ENCODE measurements around the gene TP53BP2. TPM values are rescaled to one million over a fixed set of nuclear protein-coding genes. Genes with fewer than 3 reads are reported as not detected.
A peak's percentile ranks its signal among the peaks of the same experiment; 100 is the strongest.

The TP53BP2 gene
- total RNA-seq, 1 donor from 2014 or later: 34.4 TPM

DNA sequence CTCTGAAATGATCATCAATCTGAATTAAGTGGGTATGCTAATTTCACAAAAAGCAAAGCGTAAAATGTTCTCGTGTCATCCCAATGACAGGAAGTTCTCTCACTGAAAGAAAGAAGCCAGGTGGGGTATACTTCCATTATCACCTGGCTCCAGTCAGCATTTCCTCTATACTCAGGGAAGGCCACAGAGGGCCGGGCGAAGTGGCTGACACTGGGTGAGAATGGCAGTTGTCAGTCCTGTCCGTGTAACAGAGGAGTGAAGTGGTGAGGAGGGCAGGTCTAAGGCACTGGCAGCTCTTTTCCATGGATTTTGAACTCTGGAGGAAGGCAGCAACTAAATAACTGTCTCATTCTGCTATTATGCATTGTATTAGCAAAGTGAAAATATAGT, 73.0 kb downstream of the TP53BP2 start:
- no peaks in the 10 kb centered on the region for H3K27me3 ChIP-seq (ENCODE audit: control insufficient read depth in 3 of 3, insufficient read depth in 3 of 3, low read length in 3 of 3)
- H3K9ac ChIP-seq (ENCODE audit: low read depth in 1 of 3, low read length in 3 of 3): no peak overlapping the region
- H3K4me1 ChIP-seq (ENCODE audit: control insufficient read depth in 3 of 3, insufficient read depth in 3 of 3, low read length in 3 of 3): peaks cover 12 to 18% (median 17%) of the 10 kb centered on the region in 3 donors
- peaks cover 53 to 70% (median 60%) of the 10 kb centered on the region in 3 donors for H3K36me3 ChIP-seq (ENCODE audit: control insufficient read depth in 3 of 3, insufficient read depth in 3 of 3, low read length in 3 of 3)
- no peak overlapping the region for H3K4me3 ChIP-seq (ENCODE audit: low read length in 3 of 3)
- H3K9me3 ChIP-seq (ENCODE audit: control insufficient read depth in 3 of 3, low read length in 3 of 3): no peaks in the 10 kb centered on the region
- peak overlapping the region; percentile 62 for H3K27ac ChIP-seq (ENCODE audit: low read depth, low read length)

DNA sequence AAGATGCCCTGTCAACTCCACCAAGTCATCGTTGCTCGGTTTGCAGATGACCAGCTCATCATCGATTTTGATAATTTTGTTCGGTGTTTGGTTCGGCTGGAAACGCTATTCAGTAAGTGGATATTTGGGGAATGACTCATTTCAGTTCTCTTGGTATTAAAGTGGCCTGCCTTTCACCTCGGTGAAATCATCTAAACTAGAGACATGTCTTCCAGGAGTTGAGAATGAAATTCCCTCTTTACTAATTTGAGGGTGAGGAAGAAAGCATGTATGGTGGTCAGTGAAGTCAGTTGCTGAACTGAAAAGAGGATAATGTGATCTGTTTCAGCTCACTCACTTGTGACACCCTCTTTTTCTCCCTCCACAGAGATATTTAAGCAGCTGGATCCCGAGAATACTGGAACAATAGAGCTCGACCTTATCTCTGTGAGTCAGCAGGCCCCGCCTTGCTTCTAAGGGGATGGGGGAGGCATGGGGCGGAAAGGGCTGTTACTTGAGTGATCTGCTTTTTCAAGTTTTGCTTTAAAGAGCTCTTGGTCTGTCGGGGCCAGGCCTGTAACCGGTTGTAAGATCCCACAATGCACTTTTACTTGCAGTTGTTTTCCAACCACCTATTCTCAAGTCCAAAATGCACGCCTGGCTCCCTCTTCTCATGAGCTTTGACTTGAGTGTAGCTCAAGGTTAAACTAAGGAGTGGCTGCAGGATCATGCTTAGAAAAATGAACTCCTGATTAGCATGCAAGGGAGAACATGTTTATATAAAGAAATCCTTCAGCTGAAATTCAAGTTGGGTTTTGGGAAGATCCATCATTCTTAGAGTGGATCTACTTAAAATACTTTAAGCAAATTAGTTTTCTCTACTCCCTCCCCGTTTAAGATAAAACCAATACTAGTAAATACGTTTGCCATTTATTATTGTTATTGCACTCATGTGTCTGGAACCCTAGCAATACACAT, 73.7 kb downstream of the TP53BP2 start:
- H3K9me3 ChIP-seq (ENCODE audit: control insufficient read depth in 3 of 3, low read length in 3 of 3): no peaks in the 10 kb centered on the region
- H3K27ac ChIP-seq (ENCODE audit: low read depth, low read length): peak overlapping the region; percentile 62
- H3K4me1 ChIP-seq (ENCODE audit: control insufficient read depth in 3 of 3, insufficient read depth in 3 of 3, low read length in 3 of 3): peaks cover 12 to 18% (median 17%) of the 10 kb centered on the region in 3 donors
- H3K36me3 ChIP-seq (ENCODE audit: control insufficient read depth in 3 of 3, insufficient read depth in 3 of 3, low read length in 3 of 3): peaks cover 49 to 67% (median 54%) of the 10 kb centered on the region in 3 donors
- H3K4me3 ChIP-seq (ENCODE audit: low read length in 3 of 3): no peak overlapping the region
- H3K9ac ChIP-seq (ENCODE audit: low read depth in 1 of 3, low read length in 3 of 3): peak overlapping the region in 1 of 3 donors; percentile 34
- no peaks in the 10 kb centered on the region for H3K27me3 ChIP-seq (ENCODE audit: control insufficient read depth in 3 of 3, insufficient read depth in 3 of 3, low read length in 3 of 3)

DNA sequence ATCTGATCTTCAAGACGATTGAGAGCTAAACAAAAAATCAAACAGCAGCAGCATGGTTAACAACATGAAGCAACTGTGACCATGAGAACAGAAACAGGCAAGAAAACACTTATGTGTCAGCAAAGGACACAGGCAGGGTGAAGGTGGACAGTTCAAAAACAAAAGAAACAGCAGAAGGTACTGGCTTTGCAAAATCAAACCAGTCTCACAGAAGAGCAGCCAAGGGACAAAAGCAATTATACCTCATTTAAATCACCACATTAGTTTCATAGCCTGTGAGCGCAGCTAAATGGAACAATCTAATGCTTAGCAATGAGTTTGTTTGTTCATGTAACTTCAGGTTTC, 74.3 kb downstream of the TP53BP2 start:
- Histone ChIP-seq H3K27me3 (ENCODE audit: control insufficient read depth in 3 of 3, insufficient read depth in 3 of 3, low read length in 3 of 3) (no peaks in the 10 kb centered on the region), H3K9me3 (ENCODE audit: control insufficient read depth in 3 of 3, low read length in 3 of 3) (no peaks in the 10 kb centered on the region), H3K9ac (ENCODE audit: low read depth in 1 of 3, low read length in 3 of 3) (peak overlapping the region in 1 of 3 donors; percentile 2), H3K36me3 (ENCODE audit: control insufficient read depth in 3 of 3, insufficient read depth in 3 of 3, low read length in 3 of 3) (peaks cover 47 to 64% (median 53%) of the 10 kb centered on the region in 3 donors), H3K4me1 (ENCODE audit: control insufficient read depth in 3 of 3, insufficient read depth in 3 of 3, low read length in 3 of 3) (peaks cover 12 to 18% (median 17%) of the 10 kb centered on the region in 3 donors), H3K4me3 (ENCODE audit: low read length in 3 of 3) (no peak overlapping the region), H3K27ac (ENCODE audit: low read depth, low read length) (peak overlapping the region; percentile 62)

DNA sequence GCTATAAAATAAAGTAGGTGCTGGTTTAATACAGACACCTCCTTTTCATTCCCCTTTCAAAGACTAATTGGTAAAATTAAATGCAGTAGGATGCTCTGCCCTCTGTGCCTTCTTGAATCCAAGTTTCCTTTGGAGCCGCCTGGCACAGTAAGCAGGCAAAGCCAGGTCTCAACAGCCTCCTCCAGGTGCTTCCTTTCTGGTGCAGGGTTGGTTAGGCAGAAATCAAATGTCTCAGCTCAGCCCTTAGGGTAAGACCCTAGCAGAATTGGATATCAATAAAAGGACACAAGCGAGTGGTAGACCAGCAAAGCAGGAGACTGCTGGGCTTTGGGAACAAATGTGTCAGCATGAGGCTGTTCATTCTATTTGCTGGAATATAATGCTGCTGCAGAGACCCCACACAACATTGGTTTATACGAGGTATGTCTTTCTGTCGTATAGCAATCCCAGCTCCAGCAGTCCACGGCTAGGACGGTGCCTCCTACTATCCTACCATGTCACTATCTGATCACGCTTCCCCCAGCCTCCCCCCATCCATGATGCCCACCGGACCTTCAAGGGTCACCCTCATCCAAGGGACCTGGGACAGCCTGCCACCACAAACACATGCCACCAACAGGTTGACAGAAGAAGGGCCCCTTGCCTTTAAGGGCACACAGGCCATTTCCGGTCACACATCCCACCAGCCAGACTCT, 75.0 kb downstream of the TP53BP2 start:
- H3K27ac ChIP-seq (ENCODE audit: low read depth, low read length): peak overlapping the region; percentile 62
- H3K9me3 ChIP-seq (ENCODE audit: control insufficient read depth in 3 of 3, low read length in 3 of 3): no peaks in the 10 kb centered on the region
- no peaks in the 10 kb centered on the region for H3K27me3 ChIP-seq (ENCODE audit: control insufficient read depth in 3 of 3, insufficient read depth in 3 of 3, low read length in 3 of 3)
- peak overlapping the region in 2 of 3 donors; percentile 2 to 14 for H3K9ac ChIP-seq (ENCODE audit: low read depth in 1 of 3, low read length in 3 of 3)
- H3K4me1 ChIP-seq (ENCODE audit: control insufficient read depth in 3 of 3, insufficient read depth in 3 of 3, low read length in 3 of 3): peaks cover 17 to 23% (median 18%) of the 10 kb centered on the region in 3 donors
- no peak overlapping the region for H3K4me3 ChIP-seq (ENCODE audit: low read length in 3 of 3)
- peaks cover 41 to 59% (median 54%) of the 10 kb centered on the region in 3 donors for H3K36me3 ChIP-seq (ENCODE audit: control insufficient read depth in 3 of 3, insufficient read depth in 3 of 3, low read length in 3 of 3)

DNA sequence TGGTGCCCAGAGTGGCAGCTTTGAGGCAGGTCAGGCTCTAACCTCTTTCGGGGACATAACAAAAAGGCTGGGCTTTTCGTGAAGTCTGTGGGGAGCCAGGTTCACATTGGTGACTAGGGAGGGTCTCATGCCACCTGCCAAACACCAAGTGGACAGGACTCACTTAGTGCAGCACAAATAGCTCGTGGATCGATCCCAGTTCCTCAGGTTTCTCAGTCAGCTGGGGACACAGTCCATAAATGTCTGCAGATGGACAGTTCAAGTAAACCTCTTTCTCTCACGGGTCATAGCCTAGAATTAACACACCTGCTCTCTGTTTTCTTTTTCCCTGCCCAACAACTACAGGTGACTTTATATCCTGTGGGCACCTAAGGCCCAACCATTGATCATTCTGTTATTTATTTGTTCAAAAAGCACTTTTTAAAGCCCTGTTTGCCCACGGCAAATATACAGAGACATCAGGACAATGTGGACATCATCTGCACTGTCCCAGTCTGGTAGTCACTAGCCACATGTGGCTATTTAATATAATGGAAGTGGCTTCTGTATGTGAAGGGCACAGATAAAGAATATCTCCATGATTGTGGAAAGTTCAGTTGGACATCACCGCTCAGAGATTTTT, 79.9 kb downstream of the TP53BP2 start:
- Histone ChIP-seq H3K9ac (ENCODE audit: low read depth in 1 of 3, low read length in 3 of 3) (peak overlapping the region in 1 of 3 donors; percentile 55), H3K4me1 (ENCODE audit: control insufficient read depth in 3 of 3, insufficient read depth in 3 of 3, low read length in 3 of 3) (peaks cover 12 to 16% (median 14%) of the 10 kb centered on the region in 3 donors), H3K9me3 (ENCODE audit: control insufficient read depth in 3 of 3, low read length in 3 of 3) (no peaks in the 10 kb centered on the region), H3K27ac (ENCODE audit: low read depth, low read length) (peak overlapping the region; percentile 19), H3K36me3 (ENCODE audit: control insufficient read depth in 3 of 3, insufficient read depth in 3 of 3, low read length in 3 of 3) (peaks cover 44 to 64% (median 47%) of the 10 kb centered on the region in 3 donors), H3K4me3 (ENCODE audit: low read length in 3 of 3) (no peak overlapping the region), H3K27me3 (ENCODE audit: control insufficient read depth in 3 of 3, insufficient read depth in 3 of 3, low read length in 3 of 3) (no peaks in the 10 kb centered on the region)

DNA sequence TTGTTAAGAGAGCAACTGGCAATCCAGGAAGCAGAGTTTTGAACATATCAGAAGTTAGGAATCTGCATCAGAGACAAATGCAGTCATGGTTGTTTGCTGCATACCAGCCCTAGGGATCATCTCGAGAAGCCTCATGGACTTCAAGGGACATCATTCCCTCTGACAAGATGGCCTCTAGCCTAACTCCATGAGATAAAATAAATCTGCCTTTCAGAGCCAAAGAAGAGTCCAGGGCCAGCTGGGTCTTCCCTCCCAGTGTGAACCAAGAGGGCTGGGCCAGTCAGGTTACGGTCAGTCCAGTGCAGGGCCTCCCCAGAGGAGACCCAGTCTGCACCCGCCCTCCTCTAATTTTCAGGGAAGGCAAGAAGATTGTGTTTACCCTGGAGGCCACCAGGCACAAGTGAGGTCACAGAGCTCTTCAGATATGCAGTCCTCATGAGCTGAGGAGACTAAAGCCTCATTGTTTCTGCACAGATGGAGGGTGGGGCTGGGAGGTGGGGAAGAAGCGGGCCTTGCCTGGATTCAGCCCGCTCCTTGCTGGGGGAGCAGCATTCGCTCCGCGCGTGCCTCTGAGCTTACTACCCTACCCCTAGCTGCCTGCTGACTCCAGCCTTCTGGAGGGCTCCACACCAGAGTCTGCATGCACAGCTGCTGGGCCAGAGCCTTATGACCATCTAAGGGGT, 80.6 kb downstream of the TP53BP2 start:
- Histone ChIP-seq H3K27ac (ENCODE audit: low read depth, low read length) (peak overlapping the region; percentile 19), H3K27me3 (ENCODE audit: control insufficient read depth in 3 of 3, insufficient read depth in 3 of 3, low read length in 3 of 3) (no peaks in the 10 kb centered on the region), H3K4me3 (ENCODE audit: low read length in 3 of 3) (no peak overlapping the region), H3K9me3 (ENCODE audit: control insufficient read depth in 3 of 3, low read length in 3 of 3) (no peaks in the 10 kb centered on the region), H3K36me3 (ENCODE audit: control insufficient read depth in 3 of 3, insufficient read depth in 3 of 3, low read length in 3 of 3) (peaks cover 46 to 64% (median 47%) of the 10 kb centered on the region in 3 donors), H3K4me1 (ENCODE audit: control insufficient read depth in 3 of 3, insufficient read depth in 3 of 3, low read length in 3 of 3) (peaks cover 9 to 14% (median 10%) of the 10 kb centered on the region in 3 donors), H3K9ac (ENCODE audit: low read depth in 1 of 3, low read length in 3 of 3) (peak overlapping the region in 1 of 3 donors; percentile 55)

DNA sequence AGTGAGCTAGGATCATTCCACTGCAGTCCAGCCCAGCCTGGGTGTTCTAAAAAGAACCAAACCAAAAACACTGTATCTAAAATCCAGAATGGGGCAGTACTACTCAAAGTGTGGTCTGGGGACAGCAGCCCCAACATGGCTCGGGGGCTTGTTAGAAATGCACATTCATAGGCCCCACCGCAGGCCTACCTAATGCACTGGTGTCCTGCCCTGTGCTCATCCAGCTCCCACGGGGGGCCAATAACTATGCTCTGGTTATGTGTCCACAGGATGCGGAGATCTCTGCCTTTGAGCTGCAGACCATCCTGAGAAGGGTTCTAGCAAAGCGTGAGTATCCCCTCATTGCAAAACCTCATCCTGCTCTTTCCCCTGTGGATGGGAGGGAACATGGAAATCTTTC, 81.9 kb downstream of the TP53BP2 start:
- Histone ChIP-seq H3K27me3 (ENCODE audit: control insufficient read depth in 3 of 3, insufficient read depth in 3 of 3, low read length in 3 of 3) (no peaks in the 10 kb centered on the region), H3K9ac (ENCODE audit: low read depth in 1 of 3, low read length in 3 of 3) (no peak overlapping the region), H3K4me3 (ENCODE audit: low read length in 3 of 3) (no peak overlapping the region), H3K36me3 (ENCODE audit: control insufficient read depth in 3 of 3, insufficient read depth in 3 of 3, low read length in 3 of 3) (peaks cover 44 to 71% (median 50%) of the 10 kb centered on the region in 3 donors), H3K27ac (ENCODE audit: low read depth, low read length) (no peak overlapping the region), H3K9me3 (ENCODE audit: control insufficient read depth in 3 of 3, low read length in 3 of 3) (no peaks in the 10 kb centered on the region), H3K4me1 (ENCODE audit: control insufficient read depth in 3 of 3, insufficient read depth in 3 of 3, low read length in 3 of 3) (peaks cover 9 to 14% (median 10%) of the 10 kb centered on the region in 3 donors)

DNA sequence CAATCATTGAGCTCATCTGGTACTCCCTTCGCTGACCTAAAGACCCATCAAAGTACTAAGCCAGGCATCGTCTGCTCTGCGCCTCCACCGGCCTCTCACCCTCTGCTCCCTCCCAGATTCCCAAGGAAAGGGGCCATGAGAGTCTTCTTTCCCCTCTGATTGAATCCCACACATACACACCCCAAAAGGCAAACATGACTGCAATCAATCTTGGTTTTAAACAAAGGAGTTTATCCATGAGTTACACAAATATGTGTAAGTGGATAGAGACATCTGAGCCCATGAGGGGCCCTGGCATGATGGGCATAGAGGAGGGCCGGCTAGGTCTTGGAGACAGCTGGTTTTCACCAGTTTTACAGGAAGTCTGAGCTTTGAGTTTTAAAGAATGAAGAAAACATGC, 82.5 kb downstream of the TP53BP2 start:
- Histone ChIP-seq H3K9ac (ENCODE audit: low read depth in 1 of 3, low read length in 3 of 3) (no peak overlapping the region), H3K4me3 (ENCODE audit: low read length in 3 of 3) (no peak overlapping the region), H3K27me3 (ENCODE audit: control insufficient read depth in 3 of 3, insufficient read depth in 3 of 3, low read length in 3 of 3) (no peaks in the 10 kb centered on the region), H3K4me1 (ENCODE audit: control insufficient read depth in 3 of 3, insufficient read depth in 3 of 3, low read length in 3 of 3) (peaks cover 9 to 14% (median 10%) of the 10 kb centered on the region in 3 donors), H3K9me3 (ENCODE audit: control insufficient read depth in 3 of 3, low read length in 3 of 3) (no peaks in the 10 kb centered on the region), H3K36me3 (ENCODE audit: control insufficient read depth in 3 of 3, insufficient read depth in 3 of 3, low read length in 3 of 3) (peaks cover 46 to 76% (median 50%) of the 10 kb centered on the region in 3 donors), H3K27ac (ENCODE audit: low read depth, low read length) (no peak overlapping the region)

DNA sequence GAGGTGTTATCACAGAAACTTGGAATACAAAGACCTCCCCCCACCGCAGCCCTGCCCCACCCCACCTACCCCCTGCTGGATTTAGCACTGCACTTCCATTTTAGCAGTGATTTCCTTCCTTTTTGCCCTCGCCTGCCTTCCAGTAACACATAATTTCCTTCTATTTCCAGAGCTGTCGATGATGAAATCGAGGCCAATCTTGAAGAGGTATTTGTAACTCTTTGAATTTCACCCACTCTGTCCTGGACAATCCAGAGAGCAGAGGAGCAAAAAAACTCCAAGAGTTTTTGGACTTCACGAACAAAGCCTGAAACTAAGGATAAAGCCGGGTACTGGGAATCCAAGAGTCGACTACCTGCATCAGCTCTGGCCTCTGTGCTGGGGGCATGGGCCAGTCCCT, 84.3 kb downstream of the TP53BP2 start:
- H3K4me3 ChIP-seq (ENCODE audit: low read length in 3 of 3): no peak overlapping the region
- H3K9ac ChIP-seq (ENCODE audit: low read depth in 1 of 3, low read length in 3 of 3): no peak overlapping the region
- no peaks in the 10 kb centered on the region for H3K27me3 ChIP-seq (ENCODE audit: control insufficient read depth in 3 of 3, insufficient read depth in 3 of 3, low read length in 3 of 3)
- H3K27ac ChIP-seq (ENCODE audit: low read depth, low read length): no peak overlapping the region
- no peaks in the 10 kb centered on the region for H3K9me3 ChIP-seq (ENCODE audit: control insufficient read depth in 3 of 3, low read length in 3 of 3)
- H3K36me3 ChIP-seq (ENCODE audit: control insufficient read depth in 3 of 3, insufficient read depth in 3 of 3, low read length in 3 of 3): peaks cover 58 to 92% (median 63%) of the 10 kb centered on the region in 3 donors
- peaks cover 9 to 14% (median 10%) of the 10 kb centered on the region in 3 donors for H3K4me1 ChIP-seq (ENCODE audit: control insufficient read depth in 3 of 3, insufficient read depth in 3 of 3, low read length in 3 of 3)
